GM19023 (cell line): ENCODE data around the gene C10orf143.

Experiments
- ATAC-seq: cut with Tn5 transposase; IDR thresholded peaks from one replicate; pipeline ENCODE4 v1.9.1; 2021; ENCODE audit warnings: mild to moderate bottlenecking, moderate library complexity; ENCODE audit not compliant: unreplicated experiment

C10orf143 gene

DNA sequence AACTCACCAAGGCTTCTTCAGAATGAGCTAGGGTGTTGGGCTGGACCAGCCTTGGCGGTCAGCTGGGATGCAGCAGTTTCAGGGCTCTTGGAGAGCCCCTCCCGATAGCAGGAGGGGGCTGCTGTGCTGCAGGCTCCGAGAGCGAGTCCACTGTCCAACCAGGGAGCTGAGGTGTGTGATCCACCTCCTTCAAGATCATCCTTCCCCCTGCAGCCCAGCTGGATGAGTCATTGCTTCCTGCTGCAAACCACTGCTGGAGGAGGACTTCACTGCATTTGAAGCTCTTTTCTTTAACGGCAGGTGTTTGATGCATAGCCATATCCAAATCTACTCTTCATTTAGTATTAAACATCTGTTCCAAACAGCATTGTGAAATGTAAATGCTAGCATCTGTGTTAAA lies 92.4 kb downstream of the C10orf143 start:
- ATAC-seq, result no peak

DNA sequence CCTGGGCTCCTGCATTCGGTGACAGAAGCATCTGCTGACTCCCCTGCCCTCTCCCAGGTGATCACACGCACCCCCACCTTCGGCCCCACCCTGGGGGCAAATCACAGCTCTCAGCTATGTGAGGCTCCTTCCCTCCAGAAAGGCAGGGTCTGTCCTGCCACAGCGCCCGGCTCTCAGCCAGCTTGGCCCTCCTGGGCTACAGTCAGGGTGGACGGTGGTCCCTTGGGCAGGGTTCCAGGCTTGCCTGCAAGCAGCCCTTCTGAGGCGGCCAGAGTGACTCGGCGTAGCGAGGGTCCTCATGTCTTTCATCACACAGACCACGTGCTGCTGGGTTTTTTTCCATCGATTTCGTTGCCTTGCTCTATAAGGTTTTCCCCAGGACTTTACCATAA lies 93.0 kb downstream of the C10orf143 start:
- no peak for ATAC-seq

DNA sequence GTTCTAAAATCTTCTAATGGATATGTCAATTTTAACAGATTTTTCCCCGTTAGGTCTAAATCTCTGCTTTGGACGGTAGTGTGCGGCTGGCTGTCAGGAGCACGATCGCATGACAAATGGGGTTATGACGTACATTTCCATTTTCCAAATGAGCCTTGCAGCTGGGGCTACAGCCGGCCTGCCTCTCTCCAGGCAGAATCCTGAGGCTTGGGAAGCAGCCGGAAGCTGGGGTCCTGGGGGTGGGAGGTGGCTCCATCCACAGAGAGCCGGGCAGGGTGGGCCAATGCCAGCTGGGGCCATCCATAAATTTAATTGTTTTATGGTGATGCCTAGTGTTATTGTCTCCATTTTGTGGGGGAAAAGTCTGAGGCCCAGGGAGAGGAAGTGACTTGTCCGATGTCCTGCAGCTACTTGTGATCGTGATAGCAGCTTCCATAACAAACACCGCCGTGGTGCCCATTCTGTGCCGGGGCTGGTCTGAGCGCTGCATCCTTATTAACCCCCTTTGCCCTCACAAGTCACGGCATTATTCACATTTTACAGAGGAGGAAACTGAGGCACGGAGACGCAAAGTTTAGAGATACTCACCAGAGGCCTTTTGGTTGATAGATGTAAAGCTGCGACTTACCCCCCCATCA lies 93.5 kb downstream of the C10orf143 start:
- ATAC-seq, result no peak

DNA sequence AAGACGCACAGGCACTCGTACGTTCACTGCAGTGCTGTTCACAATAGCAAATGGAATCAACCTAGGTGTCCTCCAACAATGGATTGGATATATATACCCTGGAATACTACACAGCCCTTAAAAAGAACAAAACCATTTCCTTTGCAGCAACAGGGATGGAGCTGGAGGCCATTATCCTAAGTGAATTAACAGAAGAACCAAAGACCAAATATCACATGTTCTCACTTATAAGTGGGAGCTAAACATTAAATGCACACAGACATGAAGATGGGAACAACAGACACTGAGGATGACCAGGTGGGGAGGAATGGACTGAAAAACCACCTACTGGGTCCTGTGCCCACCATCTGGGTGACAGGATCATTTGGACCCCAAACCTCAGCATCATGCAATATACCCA lies 94.5 kb downstream of the C10orf143 start:
- no peak for ATAC-seq

DNA sequence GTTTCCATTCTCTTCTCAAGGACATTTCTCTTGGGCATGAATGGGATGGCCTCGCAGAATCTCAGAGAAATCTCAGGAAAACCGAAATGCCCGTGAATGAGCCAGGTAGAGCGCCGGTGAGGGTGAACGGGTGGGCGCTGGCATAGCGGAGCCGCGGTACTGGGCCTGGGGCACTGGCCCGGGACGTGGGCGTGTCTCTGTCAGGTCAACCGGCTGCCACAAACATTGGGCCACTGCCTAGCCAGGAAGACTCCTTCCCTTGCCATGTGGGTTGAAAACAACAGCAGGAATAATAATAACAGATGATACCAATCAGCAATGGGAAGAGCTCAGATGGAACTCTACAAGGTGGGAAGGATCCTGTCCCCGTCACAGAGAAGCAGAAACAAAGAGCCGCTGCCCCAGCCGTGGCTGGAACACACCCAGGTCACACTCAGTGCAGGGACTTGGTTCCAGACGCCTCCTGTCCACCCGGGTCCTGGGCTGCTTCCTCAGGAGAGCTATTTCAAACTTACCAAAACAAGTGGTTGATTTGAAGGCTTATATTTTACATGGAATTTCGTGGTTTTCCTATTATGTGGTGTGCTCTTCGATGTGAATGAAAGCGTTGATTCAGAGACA lies 95.4 kb downstream of the C10orf143 start:
- ATAC-seq, result no peak

DNA sequence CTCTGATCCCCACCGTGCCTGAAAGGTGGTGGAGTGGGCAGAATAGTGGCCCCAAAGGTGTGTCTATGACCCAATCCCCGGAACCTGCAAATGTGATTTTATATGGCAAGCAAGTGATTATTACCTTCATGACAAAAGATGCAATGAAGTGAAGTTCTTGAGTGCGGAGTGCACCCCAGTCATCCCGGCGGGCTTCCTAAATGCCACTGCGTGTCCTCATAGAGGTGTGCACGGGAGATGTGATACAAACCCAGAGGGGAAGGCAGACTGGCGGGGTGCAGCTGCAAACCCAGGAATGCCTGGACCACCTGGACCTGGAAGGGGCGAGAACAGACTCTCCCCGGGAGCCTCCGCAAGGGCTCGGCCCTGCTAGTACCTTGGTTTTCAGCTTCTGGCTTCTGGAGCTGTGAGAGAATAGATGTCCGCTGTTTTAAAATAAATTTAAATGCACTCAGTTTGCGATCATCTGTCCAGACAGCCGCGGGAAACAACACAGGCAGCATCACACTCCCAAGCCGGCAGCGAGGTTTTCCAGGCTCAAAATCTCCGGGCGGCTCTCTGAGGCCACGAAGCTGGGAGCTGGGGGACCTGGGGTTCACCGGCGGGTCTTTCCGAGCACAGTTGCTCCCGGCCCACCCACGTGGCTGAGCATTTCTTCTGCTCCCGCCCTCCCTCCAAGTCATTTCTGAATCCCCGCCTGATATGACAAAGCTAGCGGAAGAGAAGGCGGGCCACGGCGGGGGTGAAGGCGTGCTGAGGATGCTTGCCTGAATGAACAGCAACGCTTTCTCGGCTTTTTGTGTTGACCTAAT lies 96.2 kb downstream of the C10orf143 start:
- ATAC-seq, result no peak
